ENCODE results near the gene CFAP410.

DNA sequence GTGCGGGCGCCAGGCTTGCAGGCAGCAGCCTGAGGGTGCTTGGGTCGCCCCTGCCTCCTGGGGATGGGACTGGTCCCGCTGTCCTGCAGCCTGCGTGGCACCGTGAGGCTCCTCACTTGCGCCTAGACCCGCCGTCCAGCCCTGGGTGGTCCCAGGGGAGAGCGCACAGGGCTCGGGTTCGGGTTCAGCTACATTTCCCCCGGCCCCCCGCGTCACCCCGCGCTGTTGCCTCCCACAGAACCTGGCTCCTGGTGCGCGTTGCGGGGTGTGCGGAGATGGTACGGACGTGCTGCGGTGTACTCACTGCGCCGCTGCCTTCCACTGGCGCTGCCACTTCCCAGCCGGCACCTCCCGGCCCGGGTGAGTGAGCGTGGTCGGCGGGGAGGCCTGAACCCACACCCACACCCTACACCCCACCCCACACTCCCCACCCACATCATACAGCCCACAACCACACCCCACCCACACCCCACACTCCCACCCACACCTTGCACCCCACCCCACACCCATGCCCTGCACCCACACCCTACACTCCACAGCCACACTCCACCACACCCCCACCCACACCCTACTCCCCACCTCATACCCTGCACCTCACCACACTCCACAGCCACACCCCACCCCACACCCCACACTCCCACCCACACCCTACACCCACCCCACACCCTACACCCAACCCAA, 45.5 kb downstream of the CFAP410 start:
- TF ChIP-seq, protein P1, sequence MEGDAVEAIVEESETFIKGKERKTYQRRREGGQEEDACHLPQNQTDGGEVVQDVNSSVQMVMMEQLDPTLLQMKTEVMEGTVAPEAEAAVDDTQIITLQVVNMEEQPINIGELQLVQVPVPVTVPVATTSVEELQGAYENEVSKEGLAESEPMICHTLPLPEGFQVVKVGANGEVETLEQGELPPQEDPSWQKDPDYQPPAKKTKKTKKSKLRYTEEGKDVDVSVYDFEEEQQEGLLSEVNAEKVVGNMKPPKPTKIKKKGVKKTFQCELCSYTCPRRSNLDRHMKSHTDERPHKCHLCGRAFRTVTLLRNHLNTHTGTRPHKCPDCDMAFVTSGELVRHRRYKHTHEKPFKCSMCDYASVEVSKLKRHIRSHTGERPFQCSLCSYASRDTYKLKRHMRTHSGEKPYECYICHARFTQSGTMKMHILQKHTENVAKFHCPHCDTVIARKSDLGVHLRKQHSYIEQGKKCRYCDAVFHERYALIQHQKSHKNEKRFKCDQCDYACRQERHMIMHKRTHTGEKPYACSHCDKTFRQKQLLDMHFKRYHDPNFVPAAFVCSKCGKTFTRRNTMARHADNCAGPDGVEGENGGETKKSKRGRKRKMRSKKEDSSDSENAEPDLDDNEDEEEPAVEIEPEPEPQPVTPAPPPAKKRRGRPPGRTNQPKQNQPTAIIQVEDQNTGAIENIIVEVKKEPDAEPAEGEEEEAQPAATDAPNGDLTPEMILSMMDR (IDR thresholded peaks at IDR 0.05): no peak
- TF ChIP-seq POLR2AphosphoS5 (IDR thresholded peaks at IDR 0.05): no peak
- TF ChIP-seq POLR2A (IDR thresholded peaks at IDR 0.05): no peak

Data from prostate gland (tissue), 2 donors.